GDM1 (cell line): ENCODE results near the gene IGF2BP2.
"Not testable (repeated sequence)": the region's sequence is repeated elsewhere in the genome, so short reads cannot be mapped to it uniquely, and the experiment has no call there.

Experiments
- DNase-seq: peaks from one replicate; lab custom pipeline; 2025; lab: John Stamatoyannopoulos, UW

The IGF2BP2 gene

GRCh38 chr3:185825006-185825638 is at the start of gene IGF2BP2:
Gene IGF2BP2 (minus strand): TSS chr3:185825042. CDS start chr3:185824960, 82 bp downstream.
- peak; percentile 76 for DNase-seq

GRCh38 chr3:185874119-185874518 is 49.3 kb upstream of the IGF2BP2 start:
- no peak for DNase-seq

DNA sequence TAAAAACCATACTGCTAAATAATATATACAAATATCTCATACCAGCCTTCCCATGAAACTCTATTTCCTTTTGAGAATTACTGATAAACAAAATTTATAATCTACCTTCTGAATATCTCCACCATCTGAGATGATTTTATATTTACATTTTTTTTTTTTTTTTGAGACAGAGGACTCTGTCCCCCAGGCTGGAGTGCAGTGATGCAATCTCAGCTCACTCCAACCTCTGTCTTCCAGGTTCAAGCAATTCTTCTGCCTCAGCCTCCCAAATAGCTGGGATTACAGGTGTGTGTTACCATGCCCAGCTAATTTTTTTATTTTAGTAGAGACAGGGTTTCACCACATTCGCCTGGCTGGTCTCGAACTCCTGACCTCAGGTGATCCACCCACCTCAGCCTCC is 42.8 kb upstream of the IGF2BP2 start:
- no peak for DNase-seq

GRCh38 chr3:185866995-185867394 is 42.2 kb upstream of the IGF2BP2 start:
- DNase-seq, result no peak

DNA sequence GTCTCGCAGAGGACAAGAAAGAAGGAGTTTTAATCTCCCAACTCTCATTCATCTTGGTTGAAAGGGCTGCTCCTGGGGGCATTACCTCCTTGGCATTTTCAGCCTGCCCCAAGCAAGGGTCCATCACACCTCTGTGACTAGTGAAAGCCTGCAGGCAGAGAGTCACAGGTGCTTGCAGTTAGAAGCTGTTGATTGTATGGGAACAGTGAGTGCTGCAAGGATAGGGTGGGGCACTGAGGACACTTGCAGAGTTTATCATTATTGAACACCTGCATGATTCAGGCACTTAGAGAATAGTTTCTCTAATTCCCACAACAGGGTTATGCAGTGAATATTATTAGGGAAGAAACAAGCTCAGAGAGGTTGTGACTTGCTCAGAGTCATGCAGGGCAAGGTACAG is 41.7 kb upstream of the IGF2BP2 start:
- no peak for DNase-seq

- DNase-seq, result no peak
Measured at GRCh38 chr3:185865247-185865646, 40.4 kb upstream of the IGF2BP2 start.

DNA sequence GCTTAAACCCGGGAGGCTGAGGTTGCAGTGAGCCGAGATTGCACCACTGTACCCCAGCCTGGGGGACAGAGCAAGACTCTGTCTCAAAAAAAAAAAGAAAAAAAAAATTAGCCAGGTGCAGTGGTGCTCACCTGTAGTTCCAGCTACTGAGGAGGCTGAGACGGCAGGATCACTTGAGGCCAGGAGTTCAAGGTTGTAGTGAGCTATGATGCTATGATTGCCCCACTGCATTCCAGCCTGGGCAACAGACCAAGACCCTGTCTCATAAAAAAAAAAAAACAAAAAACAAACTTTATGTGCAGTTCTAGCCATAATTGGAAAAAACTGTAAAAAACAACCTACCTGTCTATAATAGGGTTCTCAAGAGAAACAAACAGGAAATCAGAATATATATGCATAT is 39.9 kb upstream of the IGF2BP2 start:
- DNase-seq, result no peak

GRCh38 chr3:185862920-185863319 is 38.1 kb upstream of the IGF2BP2 start:
- DNase-seq, result no peak

- DNase-seq, result no peak
Measured at GRCh38 chr3:185859294-185859972, 34.6 kb upstream of the IGF2BP2 start.

- DNase-seq, result no peak
Measured at GRCh38 chr3:185858502-185859225, 33.8 kb upstream of the IGF2BP2 start.

GRCh38 chr3:185857208-185857607 is 32.4 kb upstream of the IGF2BP2 start:
- no peak for DNase-seq

DNA sequence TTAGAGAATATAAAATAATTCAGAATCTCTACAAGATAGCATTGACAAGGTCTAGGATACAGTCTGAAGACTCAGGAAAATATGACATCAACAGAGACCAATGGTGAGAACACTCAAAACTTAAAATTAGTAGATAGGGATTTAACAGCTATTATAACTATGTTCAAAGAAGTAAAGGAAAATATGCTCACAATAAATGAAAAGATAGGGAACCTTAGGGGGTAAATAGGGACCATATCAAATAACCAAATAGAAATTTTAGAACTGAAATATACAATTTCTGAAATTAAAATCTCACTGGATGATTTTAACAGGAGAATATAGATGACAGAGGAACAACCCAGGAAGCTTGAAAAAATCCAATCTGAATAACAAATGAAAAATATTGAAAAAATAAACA is 31.8 kb upstream of the IGF2BP2 start:
- no peak for DNase-seq

GRCh38 chr3:185853771-185854170 is 28.9 kb upstream of the IGF2BP2 start:
- not testable (repeated sequence) for DNase-seq

DNA sequence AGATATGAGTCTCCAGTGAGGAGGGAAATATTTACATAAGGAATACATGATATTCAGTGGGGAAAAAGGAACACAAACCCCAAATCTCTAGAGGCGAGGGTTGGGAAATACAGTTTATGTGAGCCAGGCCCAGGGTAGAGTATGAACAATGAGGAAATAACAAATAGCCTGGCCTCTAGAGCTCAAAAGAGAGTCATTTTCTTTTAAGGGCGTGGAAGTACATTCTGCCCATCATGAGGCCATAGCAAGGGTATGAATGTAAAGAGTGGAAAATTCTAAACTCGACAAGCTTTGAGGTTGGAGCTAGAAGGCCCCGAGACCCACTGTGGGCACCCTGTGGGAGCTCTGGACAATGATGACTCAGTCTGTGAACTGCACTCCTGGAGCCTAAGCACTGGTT is 27.8 kb upstream of the IGF2BP2 start:
- no peak for DNase-seq

DNA sequence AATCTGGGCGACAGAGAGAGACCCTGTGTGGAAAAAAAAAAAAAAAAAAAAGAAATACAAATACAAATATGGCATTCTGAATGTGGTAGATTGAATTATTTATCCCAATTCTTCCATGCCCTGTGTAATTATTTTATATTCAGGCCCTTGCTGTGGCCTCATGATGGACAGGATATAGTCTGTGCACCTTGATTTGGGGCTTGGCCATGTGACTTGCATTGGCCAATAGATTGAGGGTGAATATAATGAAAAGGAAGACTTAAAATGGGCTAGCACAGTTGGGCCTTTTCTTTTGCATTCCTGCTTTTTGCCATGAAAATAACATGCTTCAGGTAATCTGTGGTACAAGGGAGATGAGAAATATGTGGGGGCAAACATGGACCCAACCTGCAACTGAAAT is 27.1 kb upstream of the IGF2BP2 start:
- no peak for DNase-seq

DNA sequence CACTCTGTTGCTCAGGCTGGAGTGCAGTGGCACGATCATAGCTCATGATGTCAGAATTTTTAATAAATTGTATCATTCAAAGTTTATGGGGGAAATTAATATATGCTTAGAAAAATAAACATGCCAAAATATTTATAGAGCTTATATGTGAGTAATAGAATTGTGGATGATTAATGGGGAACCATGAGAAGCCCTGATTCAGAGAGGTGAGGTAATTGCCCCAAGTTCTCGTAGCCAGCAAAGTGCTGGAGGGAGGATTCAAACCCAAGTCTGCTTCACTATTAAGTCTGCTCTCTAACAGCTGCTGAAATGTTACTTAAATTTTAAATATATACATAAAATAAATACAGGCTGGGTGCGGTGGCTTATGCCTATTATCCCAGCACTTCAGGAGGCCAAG is 26.2 kb upstream of the IGF2BP2 start:
- DNase-seq, result no peak

DNA sequence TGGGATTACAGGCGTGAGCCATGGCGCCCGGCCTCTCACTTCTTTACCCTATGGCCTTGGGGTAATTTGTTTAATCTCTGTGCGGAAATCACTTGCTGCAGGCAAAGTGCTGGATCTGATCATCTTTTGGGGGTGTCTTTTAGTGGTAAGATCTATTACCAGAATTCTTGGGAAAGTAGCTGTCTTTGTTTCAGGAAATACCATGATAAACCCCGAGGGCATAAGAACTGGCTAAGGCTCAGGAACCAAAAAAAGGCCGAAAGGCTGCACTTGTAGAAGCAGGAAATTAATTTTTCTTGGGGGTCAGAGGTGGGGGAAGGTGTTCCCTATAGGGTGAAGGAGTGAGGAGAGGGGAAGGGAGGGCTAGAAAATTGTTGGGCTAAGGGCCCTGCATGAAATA is 22.7 kb upstream of the IGF2BP2 start:
- no peak for DNase-seq

GRCh38 chr3:185846037-185846436 is 21.2 kb upstream of the IGF2BP2 start:
- DNase-seq, result no peak

GRCh38 chr3:185844051-185844450 is 19.2 kb upstream of the IGF2BP2 start:
- DNase-seq, result no peak

DNA sequence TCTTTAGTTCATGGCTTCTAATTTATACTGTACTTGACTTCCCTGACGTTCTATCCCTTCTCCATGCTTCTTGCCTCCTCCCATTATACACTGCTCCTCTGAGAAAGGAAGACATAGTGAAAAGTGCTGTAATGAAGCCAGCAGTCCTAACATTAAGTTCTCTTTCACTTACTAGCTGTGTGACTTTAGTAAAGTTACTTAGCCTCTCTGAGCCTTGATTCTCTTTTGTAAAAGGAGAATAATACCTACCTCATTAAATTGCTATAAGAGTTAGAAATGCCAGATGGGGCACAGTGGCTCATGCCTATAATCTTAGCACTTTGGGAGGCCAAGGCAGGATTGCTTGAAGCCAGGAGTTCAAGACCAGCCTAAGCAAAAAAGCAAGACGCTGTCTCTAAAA is 18.8 kb upstream of the IGF2BP2 start:
- no peak for DNase-seq

DNA sequence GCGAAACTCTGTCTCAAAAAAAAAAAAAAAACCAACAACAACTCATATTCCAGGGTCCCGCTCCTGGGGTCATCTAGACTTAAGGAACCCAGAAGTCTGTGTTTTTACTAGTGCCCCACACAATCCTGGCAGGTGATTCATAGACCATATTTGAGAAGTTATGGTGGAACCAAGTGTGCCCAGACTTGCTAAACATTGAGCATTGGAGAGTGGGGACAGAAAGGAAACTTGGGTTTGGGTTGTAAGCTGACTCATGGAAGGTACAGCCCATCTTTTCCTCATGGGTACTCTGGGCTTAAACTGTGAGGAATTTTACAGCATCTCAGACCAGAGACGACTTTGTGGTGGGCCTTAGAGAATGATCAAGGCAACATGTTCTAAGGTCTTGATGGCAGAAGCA is 18.3 kb upstream of the IGF2BP2 start:
- DNase-seq, result no peak

DNA sequence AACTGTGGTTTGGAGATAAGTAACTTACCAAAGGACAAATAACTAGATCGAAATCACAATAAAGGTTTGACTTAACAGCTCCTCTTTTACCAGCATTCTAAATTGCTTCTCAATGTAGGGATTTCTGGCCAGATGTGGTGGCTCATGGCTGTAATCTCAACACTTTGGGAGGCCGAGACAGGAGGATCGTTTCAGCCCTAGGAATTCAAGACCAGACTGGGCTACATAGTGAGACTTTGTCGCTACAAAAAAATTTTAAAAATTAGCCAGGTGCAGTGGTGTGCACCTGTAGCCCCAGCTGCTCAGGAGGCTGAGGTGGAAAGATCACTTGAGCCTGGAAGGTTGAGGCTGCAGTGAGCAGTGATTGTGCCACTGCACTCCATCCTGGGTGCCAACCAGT is 17.4 kb upstream of the IGF2BP2 start:
- no peak for DNase-seq

DNA sequence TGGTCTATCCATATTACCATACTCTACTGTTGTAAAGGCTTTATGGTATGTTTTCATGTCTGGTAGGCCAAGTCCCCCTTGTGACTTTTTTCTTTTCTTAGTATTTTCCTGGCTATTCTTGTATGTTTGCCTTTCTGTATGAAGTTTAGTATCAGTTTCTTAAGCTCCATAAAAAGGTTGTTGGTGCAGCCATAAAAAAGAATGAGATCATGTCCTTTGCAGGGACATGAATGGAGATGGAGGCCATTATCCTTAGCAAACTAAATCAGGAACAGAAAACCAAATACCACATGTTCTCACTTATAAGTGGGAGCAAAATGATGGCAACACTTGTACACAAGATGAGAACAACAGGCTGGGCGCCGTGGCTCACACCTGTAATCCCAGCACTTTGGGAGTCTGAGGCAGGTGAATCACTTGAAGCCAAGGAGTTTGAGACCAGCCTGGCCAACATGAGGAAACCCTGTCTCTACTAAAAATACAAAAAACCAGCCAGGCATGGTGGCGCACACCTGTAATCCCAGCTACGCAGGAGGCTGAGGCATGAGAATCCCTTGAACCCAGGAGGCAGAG is 13.7 kb upstream of the IGF2BP2 start:
- not testable (repeated sequence) for DNase-seq
